Neural crest cell (in vitro differentiated cells): Measurements from ENCODE around the gene DUSP7. TPM values are rescaled to one million over a fixed set of nuclear protein-coding genes. Genes with fewer than 3 reads are reported as not detected.
A peak's percentile ranks its signal among the peaks of the same experiment; 100 is the strongest.

Source experiments
- DNase-seq: peaks from one replicate; pipeline ENCODE4 v3.0.0; 2021; ENCODE audit warnings: low read depth, mixed read lengths, low spot score
- H3K27ac Mint-ChIP-seq: one replicate; pipeline ENCODE4 v1.8.0; 2021; ENCODE audit warnings: mild to moderate bottlenecking, mixed read lengths; ENCODE audit not compliant: unreplicated experiment
- H3K27me3 Mint-ChIP-seq: 2 replicates; pipeline ENCODE4 v1.8.0; 2021; ENCODE audit warnings: low read depth, mild to moderate bottlenecking, mixed read lengths
- H3K36me3 Mint-ChIP-seq: 2 replicates; pipeline ENCODE4 v1.8.0; 2021; ENCODE audit warnings: low read depth, mild to moderate bottlenecking, mixed read lengths
- H3K4me1 Mint-ChIP-seq: 2 replicates; pipeline ENCODE4 v1.8.0; 2021; ENCODE audit warnings: mixed read lengths
- H3K4me3 Mint-ChIP-seq: one replicate; pipeline ENCODE4 v1.8.0; 2021; ENCODE audit warnings: mild to moderate bottlenecking, mixed read lengths
- H3K9me3 Mint-ChIP-seq: 2 replicates; pipeline ENCODE4 v1.8.0; 2021; ENCODE audit warnings: mixed read lengths
- CTCF ChIP-seq: fragments of 200-600 bp; sonication (generic); conservative IDR thresholded peaks from 2 replicates; pipeline ENCODE4 v1.5.0; 2021; ENCODE audit warnings: antibody characterized with exemption, mild to moderate bottlenecking
- total RNA-seq: library from RNA; stranded (reverse); gene quantifications from 2 replicates; pipeline ENCODE4 v1.2.1, GENCODE V29; 2021

Gene DUSP7
- total RNA-seq, 1 donor from 2014 or later, result 24.2 TPM

- no peak for TF ChIP-seq CTCF
- peaks cover 7% of the 10 kb centered on the region for H3K4me1 Mint-ChIP-seq
- H3K27me3 Mint-ChIP-seq, result no peaks in the 10 kb centered on the region
- H3K4me3 Mint-ChIP-seq, result no peak overlapping the region
- DNase-seq, result no peak
- H3K27ac Mint-ChIP-seq, result no peak overlapping the region
- no peaks in the 10 kb centered on the region for H3K9me3 Mint-ChIP-seq
- peaks cover 2% of the 10 kb centered on the region for H3K36me3 Mint-ChIP-seq
Observed at GRCh38 chr3:52078781-52079560, 22.6 kb upstream of the DUSP7 start.

GRCh38 chr3:52077925-52078324 lies 21.6 kb upstream of the DUSP7 start:
- H3K9me3 Mint-ChIP-seq, result no peaks in the 10 kb centered on the region
- H3K27me3 Mint-ChIP-seq, result no peaks in the 10 kb centered on the region
- H3K4me1 Mint-ChIP-seq, result peaks cover 7% of the 10 kb centered on the region
- no peak for TF ChIP-seq CTCF
- peaks cover 2% of the 10 kb centered on the region for H3K36me3 Mint-ChIP-seq
- no peak for DNase-seq
- peak overlapping the region; percentile 71 for H3K27ac Mint-ChIP-seq
- H3K4me3 Mint-ChIP-seq, result no peak overlapping the region

GRCh38 chr3:52076896-52077780 lies 20.8 kb upstream of the DUSP7 start:
- peak overlapping the region; percentile 71 for H3K27ac Mint-ChIP-seq

GRCh38 chr3:52073490-52073889 lies 17.1 kb upstream of the DUSP7 start:
- peaks cover 2% of the 10 kb centered on the region for H3K36me3 Mint-ChIP-seq
- no peak overlapping the region for H3K27ac Mint-ChIP-seq
- no peak for DNase-seq
- H3K27me3 Mint-ChIP-seq, result no peaks in the 10 kb centered on the region
- peaks cover 17% of the 10 kb centered on the region for H3K4me1 Mint-ChIP-seq
- H3K9me3 Mint-ChIP-seq, result no peaks in the 10 kb centered on the region
- no peak overlapping the region for H3K4me3 Mint-ChIP-seq
- no peak for TF ChIP-seq CTCF

More at GRCh38 chr3:52076896-52077780, 20.8 kb upstream of the DUSP7 start:
- no peak for TF ChIP-seq CTCF
- Mint-ChIP-seq H3K27me3 (no peaks in the 10 kb centered on the region), H3K36me3 (peaks cover 2% of the 10 kb centered on the region), H3K4me1 (peaks cover 7% of the 10 kb centered on the region), H3K4me3 (no peak overlapping the region), H3K9me3 (no peaks in the 10 kb centered on the region)
- no peak for DNase-seq

GRCh38 chr3:52072471-52072870 lies 16.1 kb upstream of the DUSP7 start:
- H3K36me3 Mint-ChIP-seq, result peaks cover 2% of the 10 kb centered on the region
- TF ChIP-seq CTCF, result no peak

More at GRCh38 chr3:52072471-52072870, 16.1 kb upstream of the DUSP7 start:
- Mint-ChIP-seq H3K9me3 (no peaks in the 10 kb centered on the region), H3K27ac (no peak overlapping the region), H3K4me1 (peaks cover 10% of the 10 kb centered on the region), H3K4me3 (no peak overlapping the region), H3K27me3 (no peaks in the 10 kb centered on the region)
- no peak for DNase-seq
